Central memory CD4-positive, alpha-beta T cell (primary cell): ENCODE measurements around the gene CCNY.
"Not testable (repeated sequence)": the region's sequence is repeated elsewhere in the genome, so short reads cannot be mapped to it uniquely, and the experiment has no call there.

Experiments
- DNase-seq: peaks from one replicate; pipeline ENCODE4 v3.0.0; 2022

The CCNY gene

DNA sequence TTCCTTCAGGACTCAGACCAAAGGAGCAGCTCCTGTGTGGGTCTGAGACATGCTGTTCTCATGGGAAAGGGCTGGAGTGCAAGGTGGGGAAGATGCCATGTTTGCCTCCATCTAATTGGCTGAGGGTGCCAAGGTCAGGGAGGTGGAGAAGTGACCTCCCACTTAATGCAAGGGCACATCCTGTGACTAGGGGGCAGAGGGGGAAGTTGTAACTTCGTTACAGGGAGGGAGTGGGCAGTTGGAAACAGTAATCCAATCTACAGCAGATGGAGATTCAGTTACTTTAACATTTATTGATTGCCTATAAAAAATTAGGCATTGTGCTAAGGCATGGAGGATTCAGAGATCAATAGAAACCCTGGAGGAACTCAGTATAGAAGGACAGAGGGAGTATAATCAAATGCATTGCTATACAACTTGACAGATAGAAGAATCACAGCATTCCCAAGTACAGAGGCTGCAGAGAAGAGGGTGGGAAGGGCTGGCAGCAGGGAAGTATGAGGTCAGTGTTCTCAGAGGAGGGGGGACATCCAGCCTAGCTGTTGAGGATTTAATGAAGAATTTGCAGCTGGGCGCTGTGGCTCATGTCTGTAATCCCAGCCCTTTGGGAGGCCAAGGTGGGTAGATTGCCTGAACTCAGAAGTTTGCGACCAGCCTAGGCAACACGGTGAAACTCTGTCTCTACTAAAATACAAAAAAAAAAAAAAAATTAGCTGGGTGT lies 75.9 kb downstream of the CCNY start:
- no peak for DNase-seq

DNA sequence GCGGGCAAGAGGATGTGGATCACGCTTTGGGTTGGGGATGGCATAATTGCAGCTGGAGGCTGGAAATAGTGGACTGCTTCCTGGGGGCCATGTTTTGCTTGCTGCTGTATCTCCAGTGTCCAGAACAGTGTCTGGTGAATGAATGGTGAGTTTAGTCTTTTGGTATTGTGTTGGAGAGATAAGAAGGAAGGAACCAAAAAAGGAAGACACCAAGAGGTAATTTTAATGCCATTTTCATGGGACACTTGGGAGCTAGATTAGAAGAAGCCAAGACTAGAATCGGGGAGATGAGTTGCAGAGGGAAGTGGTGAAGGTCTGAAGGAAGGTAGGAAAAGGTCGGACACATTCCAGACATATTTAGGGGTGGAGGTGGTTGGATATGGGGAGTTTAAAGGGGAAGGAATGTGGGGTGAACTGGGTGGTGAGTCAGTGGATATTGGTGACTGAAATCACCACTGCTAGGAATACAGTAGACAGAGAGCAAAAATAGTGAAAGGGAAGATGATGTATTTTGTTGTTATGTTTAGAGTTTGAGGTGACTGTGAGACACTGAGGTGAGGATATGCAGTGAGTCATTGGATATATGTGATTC lies 76.7 kb downstream of the CCNY start:
- no peak for DNase-seq

DNA sequence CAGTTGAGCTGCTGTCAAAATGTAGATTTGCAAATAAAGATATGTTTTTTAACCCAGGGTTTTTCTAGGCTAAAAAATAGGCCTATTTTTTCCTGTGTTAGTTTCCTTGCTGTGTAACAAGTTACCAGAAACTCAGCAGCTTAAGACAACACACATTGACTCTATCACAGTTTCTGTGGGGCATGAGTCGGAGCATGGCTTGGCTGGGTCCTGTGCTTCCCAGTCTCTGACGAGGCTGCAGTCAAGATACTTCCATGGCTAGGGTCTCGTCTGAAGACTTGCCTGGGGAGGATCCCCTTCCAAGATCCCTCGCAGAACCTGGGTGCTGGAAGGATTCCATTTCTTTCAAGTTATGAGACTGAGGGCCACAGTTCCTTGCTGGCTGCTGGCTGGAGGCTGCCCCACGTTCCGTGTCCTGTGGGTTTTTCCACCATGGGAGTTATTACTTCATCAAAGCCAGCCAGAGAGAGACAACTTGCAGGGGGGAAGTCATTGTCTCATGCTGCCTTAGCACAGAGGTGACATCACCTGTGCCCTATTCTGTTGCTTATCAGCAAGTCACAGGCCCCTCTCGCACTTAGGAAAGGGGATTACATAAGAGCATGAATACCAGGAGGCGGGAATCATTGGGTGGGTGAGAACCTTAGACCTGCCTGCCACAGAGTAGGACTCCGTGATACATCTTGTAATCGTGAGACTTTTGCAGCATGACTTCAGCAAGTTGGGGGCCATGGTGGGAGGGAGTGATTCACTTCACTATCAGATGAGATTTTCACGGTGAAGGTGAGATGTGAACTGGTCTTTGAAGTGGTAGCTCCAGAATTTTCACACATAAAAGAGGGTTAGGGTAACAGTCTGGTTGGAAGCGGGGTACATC lies 77.9 kb downstream of the CCNY start:
- no peak for DNase-seq

DNA sequence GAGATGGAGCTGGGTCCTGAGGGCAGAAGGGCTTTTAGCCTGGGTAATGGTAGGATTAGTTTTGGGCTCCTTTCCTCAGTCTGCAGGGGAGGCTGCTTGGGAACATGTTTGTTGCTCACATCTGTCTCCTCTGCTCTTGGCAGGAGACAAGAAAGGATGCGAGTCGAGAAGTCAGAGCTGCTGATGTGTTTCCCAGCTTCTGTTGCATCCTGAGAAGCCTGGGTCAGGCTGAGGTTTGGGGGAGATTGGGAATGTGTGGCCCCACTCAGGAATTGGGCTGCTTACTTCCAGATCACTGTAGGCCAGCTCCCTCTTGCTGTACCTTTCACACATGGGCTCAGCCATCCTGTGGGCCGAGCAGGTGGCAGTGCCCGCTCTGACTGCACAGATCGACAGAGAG lies 79.2 kb downstream of the CCNY start:
- DNase-seq = no peak

DNA sequence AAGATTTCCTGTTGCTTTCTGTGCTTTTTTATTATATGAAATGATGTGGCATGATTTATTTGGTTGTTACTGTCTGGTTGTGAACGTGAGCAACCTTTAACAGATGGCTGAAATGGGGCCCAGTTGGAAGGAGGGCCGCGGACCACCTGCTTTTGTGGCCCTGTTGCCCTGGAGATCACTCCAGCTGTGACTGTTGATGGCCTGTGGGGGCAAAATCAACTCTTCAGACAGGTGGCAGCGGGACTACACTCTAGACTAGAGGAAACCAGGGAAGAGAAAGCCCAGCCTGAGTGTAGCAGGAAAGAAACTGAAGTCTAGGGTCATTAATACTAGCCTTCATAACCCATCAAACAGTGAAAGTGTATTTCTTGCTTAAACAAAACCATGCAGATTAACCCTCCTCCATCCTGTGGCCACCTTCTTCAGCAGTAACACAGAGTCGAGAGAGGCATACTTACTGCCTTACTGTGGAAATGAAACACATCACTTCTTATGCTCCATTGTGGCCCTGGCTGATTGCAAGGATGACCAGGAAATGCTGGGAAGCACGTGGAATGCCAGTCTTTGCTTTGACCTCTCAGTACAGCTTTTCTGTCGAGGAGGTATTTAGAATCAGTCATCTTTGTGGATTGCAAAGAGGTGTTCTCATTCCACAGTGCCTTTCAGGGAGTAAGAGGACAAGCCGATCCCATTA lies 80.5 kb downstream of the CCNY start:
- DNase-seq = no peak

DNA sequence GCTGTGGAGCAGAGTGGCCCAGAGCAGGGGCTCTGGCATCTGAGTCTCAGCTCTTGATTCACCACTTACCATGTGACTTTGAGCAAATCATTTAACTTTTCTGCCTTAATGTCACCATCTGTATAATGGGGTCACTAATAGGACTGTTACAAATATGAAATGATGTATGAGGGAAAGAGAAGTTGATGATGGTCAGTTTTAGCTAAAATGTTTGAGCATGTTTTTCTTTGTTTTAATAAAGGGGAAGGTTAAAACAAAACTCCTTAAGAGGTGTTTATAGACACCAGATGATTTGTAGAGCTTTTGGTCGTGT lies 81.0 kb downstream of the CCNY start:
- no peak for DNase-seq

DNA sequence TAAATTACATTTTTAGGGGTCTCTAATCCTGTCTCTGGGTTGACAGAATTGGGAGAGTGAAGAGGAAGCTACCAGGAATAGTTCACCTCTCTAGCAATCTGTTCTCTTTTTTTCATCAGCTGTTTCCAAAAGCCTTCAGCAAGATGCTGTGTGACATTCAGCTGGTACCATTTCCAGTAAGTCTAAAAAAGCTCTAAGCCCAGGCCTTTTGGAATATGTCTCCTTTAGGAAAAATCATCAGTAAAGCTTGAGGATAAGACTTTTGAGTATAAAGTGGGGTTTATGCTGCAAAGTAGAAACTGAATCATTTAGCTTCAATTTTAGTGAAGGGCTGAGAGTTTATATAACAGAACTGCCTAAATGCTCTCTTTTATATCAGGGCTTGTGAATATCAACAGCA lies 81.5 kb downstream of the CCNY start:
- no peak for DNase-seq

DNA sequence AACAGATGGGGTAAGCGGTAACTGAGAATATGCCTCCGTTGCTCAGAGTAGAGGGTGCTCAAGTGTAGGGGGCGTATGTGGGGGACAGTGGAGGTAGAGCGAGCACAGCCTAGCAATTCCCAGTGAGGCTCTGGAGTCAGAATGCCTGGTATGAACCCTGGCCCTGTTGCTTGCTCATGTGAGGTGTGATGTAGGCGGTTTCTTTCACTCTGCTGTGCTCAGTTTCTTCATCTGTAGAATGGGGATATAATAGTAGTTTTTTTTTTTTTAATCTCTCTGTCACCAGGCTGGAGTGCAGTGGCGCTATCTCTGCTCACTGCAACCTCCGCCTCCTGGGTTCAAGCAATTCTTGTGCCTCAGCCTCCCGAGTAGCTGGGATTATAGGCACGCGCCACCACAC lies 82.3 kb downstream of the CCNY start:
- DNase-seq = not testable (repeated sequence)

DNA sequence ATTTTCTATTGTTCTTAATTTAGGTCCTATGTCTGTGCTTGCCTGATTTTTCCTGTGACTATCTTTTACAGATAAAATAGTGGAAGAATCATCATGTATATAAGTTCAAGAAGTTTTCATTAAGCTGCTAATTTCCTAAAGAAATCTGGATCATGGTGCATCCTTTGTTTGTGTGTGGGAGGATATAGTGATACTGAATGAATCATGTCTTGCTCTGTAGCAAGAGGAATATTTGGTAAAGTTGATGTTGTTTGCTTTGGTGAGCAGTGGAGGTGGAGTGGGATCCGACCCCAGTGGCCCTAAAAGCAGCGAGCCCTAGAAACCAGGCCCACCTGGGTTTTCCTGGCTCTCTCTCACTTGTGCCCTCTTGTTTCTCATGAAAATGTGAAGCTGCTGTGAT lies 83.7 kb downstream of the CCNY start:
- DNase-seq = no peak

DNA sequence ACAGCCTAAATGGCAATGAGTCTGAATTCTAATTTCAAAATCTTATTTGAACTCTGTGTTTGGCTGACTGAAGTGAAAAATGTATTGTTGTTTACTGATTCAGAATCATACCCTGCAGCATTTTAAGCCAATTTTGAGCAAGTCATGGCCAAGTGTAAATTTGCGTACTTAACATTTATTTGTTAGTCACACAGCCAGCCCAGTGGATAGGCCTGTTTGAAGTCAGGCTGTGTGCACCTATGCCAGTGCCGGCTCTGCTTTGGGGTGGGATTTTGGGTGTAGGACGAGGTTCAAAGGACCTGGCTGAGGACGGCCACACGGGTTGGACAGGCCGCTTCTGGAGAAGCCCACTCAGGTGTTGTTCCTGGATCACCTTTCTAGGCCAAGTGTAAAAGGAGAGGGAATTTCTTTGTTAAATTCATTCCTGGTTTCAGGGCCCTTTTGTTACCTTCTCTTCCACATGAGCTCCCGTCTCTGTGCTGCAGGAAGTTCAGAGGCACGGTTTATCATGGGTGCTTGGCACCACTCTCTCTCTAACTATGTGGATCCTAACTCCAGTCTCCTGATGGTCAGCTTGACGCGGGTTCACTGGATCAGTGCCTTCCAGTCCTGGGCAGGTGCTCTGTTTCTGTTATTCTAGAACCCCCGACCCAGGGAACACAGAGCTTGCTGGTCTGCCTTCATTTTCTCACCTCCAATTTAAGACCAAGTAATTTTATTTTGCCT lies 84.7 kb downstream of the CCNY start:
- no peak for DNase-seq

DNA sequence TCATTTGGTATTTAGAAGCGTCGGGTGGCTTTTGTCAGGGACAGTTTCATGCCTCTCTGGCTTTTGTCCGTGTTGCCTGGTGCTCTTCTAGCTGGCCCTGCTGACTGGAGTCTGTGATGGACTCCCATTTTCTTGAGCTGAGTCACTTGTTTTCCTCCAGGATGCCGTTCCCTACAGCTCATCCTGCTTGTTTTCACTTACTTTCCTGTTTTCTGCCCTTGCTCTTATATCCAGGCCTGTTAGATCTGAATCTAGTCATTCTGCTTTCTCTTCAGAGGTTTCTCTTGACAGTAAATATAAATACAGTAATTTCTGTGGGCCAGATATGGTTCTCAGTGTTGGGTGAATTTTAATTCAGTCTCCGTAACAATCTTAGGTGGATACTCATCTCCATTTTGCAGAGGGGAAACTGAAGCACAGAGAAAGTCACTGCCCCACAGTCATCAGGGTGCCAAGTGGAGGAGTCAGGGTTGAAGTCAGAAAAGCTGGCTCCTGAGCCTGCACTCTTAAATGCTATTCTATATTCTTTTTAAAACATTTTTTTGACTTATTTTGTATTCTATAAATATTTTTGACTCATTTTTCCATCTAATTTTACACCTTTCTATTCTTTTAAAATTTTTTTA lies 85.4 kb downstream of the CCNY start:
- no peak for DNase-seq

DNA sequence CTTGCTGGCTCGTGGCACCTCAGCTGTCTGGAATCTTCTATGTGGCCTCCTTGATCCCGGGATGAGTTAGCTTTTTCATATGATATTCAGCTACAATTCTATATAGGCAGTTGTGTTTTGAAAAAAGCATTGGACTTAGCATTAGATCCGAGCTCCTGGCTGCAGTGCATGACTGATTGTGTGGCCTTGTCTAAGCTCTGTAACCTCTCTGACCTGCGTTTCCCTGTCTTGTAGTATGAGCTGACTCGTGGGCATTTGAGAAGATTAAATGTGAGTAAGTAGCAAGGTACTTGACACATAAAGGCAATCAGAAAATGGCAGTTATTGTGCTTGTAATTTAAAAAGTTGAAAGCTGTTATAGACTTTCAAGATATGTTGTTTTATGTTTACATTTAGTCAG lies 85.9 kb downstream of the CCNY start:
- no peak for DNase-seq

DNA sequence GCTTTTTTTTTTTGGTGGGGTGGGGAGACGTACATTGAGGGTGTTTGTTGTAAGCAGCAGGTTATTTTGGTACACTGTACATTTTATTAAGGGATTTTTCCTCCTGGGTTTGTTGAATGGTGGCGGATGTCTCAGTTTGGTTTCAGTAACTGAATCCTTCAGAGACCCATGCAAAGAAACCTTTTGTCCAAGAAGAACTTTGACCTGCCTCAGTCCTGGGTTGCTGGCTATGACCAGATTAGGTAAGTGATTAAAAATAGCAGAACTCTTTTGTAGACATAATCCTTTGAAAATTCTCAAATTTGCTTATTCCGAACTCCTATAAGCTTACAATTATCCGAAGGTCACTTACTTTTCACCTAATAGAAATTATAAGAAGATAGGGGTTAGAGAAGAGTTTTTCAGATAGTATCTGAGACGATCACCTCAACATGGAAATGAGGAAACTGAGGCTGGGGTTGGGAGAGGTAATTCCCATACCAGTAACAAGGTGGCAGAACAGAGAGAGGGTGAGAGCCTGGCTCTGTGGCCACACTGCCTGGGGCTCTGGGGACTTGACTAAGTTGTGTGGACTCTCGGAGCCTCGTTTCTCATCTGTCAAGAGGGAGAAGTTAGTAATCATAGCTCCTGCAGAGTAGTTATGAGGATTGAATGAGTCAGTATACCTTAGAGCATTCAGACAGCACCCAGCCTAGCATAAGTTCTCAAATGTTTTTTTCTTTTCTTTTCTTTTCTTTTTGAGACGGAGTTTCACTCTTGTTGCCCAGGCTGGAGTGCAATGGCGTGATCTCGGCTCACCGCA lies 87.4 kb downstream of the CCNY start:
- DNase-seq = no peak

DNA sequence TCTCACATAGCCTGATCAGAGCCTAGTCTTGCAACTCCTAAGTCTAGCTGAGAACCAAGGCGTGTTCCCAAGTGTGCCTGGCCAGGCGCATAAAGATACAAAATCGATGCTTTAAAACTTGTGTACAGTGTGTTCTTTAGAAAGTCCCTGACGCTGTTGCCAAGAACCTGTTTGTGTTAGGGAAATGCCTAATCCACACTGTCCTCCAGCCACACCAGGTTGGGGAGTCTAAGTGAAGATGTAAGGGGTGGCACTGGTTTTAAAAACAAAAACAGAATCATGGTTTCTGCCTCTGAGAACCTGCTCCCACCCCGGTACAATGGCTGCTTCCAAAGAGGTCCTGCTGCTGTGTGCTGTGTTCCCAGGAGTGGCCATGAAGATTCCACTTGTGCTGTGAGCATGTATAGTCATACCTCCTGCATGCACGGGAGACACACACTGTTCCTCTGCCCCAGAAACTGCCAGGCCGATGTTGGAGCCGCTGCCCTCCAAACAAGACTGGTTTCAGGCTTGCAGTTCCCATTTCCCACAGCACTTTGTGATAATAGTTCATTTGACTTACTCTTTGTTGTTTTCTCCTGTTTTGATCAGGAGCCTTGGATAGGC lies 88.5 kb downstream of the CCNY start:
- no peak for DNase-seq

DNA sequence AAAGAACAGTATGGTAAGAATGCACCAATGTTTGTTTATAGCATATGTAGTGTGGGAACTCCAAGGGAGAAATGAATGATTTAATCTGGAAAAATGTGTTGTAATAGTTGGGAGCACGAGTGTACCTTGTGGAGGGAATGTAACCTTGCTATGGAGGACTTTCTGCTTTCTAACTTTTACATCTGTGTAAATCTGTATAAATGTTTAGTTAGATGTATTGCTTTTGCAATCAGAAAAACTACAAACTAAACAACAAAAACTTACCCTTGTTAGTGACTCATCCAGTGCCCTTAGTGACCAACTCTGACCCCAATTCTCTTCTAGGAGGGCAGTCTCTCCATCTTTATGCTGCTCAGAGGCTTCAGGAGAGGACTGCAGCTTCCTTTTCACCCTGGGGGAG lies 89.3 kb downstream of the CCNY start:
- no peak for DNase-seq

DNA sequence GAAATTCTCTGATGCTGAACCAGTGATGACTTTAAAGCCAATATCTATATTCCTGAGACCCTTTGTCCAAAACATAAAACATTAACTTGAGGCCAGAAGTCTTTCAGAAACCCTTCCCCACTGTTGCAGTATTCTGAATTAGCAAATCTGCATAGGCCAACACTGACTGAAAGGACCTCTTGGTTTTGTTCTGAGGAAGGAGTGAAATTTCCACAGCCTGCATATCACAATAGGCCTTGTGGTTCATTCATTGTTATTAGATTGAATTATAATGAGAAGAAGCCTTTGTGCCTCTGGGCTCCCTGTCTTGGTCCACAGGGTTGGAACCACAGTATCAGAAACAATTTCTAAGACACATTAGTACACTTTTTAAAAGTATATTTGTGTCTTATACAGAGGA lies 90.3 kb downstream of the CCNY start:
- no peak for DNase-seq

DNA sequence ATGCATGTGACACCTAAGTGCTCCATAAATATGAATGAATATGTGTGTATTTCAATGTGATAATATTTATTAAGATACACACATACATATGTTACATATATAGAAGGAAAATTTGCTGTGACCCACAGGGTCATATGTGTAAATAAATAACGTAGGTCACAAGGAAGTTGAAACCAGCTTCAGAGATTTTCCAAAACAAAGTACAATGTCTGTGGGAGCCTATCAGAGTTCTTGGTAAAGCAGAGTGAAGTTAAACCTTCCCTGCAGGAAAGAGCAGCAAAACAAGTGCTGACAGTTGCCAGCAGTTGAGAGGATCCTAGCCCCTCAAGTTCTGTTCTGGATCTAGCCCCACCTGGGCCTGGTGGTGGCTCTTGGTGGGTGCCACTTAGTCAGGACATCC lies 91.2 kb downstream of the CCNY start:
- no peak for DNase-seq

DNA sequence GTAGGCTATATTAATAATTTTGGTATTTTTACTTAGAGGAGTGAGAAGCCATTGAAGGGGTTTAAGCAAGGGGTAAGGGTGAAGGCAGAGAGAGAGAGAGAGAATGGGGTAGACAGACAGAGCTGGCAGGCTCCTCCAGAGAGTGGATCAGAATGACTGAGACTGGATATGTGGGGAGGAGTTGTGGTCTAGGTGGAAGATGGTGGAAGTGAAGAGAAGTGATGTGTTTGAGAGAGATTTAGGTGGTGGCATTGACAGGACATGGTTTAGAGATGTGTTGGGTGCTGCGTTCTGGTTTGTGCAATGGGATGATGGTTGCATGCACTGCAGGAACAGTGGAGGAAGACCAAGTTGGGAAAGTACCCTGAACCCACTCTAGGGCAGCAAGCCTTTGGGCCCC lies 92.2 kb downstream of the CCNY start:
- no peak for DNase-seq

DNA sequence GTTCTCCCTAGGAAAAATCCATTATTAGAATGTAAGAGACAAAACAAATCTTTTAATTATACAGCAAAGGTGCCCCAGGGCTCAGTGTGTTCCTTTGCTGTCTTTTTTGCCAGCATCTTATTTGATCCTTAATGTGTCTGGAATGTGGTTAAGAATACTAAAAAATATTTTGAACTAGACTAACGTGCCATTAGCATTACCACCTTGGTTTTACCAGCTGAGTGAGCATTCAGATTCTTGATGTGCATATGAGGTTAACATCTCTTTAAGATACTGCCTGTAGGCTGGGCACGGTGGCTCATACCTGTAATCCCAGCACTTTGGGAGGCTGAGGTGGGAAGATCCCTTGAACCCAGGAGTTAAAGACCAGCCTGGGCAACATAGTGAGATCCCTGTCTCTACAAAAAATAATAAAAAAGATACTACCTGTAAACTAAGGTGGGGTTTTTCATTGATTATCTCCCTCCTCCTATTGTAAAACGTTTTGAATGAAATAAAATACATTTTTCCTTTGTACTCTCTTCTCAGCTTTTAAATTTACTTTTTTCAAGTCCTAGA lies 96.6 kb downstream of the CCNY start:
- DNase-seq = no peak

DNA sequence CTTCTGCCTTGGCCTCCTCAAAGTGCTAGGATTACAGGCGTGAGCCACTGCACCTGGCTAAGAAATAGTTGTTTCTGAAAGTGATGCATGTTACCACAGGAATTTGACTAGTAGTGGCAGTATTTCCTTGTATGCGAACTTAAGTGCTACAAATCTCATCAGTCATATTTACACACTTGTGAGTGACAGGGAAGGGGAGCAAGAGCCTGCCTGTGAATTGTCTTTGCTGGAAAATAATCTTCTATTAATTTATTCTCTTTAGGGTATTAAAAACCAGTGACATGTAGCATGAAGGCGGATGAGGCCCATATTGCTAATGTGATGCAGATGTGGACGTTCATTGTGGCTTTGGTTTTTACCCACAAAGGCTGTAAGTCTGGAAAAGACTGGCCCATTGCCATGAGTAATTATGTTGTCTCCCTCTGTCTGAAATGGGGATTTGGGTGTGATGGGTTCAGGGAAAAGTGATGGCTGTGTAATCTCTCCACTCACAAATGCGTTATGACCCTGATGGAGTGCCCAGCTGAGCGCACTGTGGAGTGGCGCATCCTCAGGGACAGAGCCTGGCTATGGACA lies 97.6 kb downstream of the CCNY start:
- no peak for DNase-seq
